PC-9 (cell line): ENCODE data around the gene ARHGAP33. TPM values are rescaled to one million over a fixed set of nuclear protein-coding genes. Genes with fewer than 3 reads are reported as not detected.

Experiments
- BruUV-seq: library from RNA; stranded (reverse); fragments of 400-500 nt; replicated peaks from 2 replicates; lab custom pipeline; 2021; lab: Mats Ljungman, UMichigan
- CTCF ChIA-PET: fragments of 300-600 bp; sonication (Branson Sonifier 250); formaldehyde crosslinking; loops from one replicate; lab custom pipeline; 2022; ENCODE audit warnings: antibody characterized with exemption; lab: Charles Lee
- POLR2A ChIA-PET: fragments of 300-600 bp; sonication (Branson Sonifier 250); formaldehyde crosslinking; loops from one replicate; lab custom pipeline; 2022; ENCODE audit warnings: antibody characterized with exemption; ENCODE audit not compliant: unreplicated experiment; lab: Charles Lee
- DNase-seq, 2 experiments: peaks; one replicate each; pipeline versions ENCODE4 v3.0.0 to v3.0.0-alpha.2; 2015 to 2022; ENCODE audit warnings: mixed read lengths in 1 of 2
- H2AFZ ChIP-seq: fragments of 200-600 bp; sonication (generic); 2 replicates; pipeline ENCODE4 v1.8.1; 2017; ENCODE audit warnings: antibody characterized with exemption
- H3F3A ChIP-seq: fragments of 200-600 bp; sonication (generic); 2 replicates; pipeline ENCODE4 v1.8.1; 2017; ENCODE audit warnings: antibody characterized with exemption, mild to moderate bottlenecking, low read depth; ENCODE audit not compliant: insufficient read depth
- H3K27ac ChIP-seq: fragments of 200-600 bp; sonication (generic); 2 replicates; pipeline ENCODE4 v1.6.1; 2016; ENCODE audit warnings: mixed run types
- H3K27me3 ChIP-seq: fragments of 200-600 bp; sonication (generic); 2 replicates; pipeline ENCODE4 v1.6.1; 2016; ENCODE audit warnings: low read depth, mixed run types; ENCODE audit not compliant: insufficient read depth
- H3K36me3 ChIP-seq: fragments of 200-600 bp; sonication (generic); 2 replicates; pipeline ENCODE4 v1.6.1; 2016; ENCODE audit warnings: low read depth, mixed run types
- H3K4me1 ChIP-seq: fragments of 200-600 bp; sonication (generic); replicated peaks from 2 replicates; pipeline ENCODE4 v1.6.1; 2016; ENCODE audit warnings: mixed run types; ENCODE audit not compliant: insufficient read depth
- H3K4me2 ChIP-seq: fragments of 200-600 bp; sonication (generic); 2 replicates; pipeline ENCODE4 v1.6.1; 2017; ENCODE audit warnings: mixed run types
- H3K4me3 ChIP-seq: fragments of 200-600 bp; sonication (generic); 2 replicates; pipeline ENCODE4 v1.6.1; 2016; ENCODE audit warnings: mixed run types
- H3K79me2 ChIP-seq: fragments of 200-600 bp; sonication (generic); 2 replicates; pipeline ENCODE4 v1.6.1; 2017; ENCODE audit warnings: low read depth, mixed run types
- H3K9me2 ChIP-seq: fragments of 200-600 bp; sonication (generic); 2 replicates; pipeline ENCODE4 v1.8.1; 2017; ENCODE audit warnings: mild to moderate bottlenecking; ENCODE audit not compliant: insufficient read depth
- H3K9me3 ChIP-seq: fragments of 200-600 bp; sonication (generic); 2 replicates; pipeline ENCODE4 v1.8.1; 2016; ENCODE audit warnings: low read depth; ENCODE audit not compliant: insufficient read depth
- H4K20me1 ChIP-seq: fragments of 200-600 bp; sonication (generic); 2 replicates; pipeline ENCODE4 v1.8.1; 2017; ENCODE audit not compliant: insufficient read depth
- CTCF ChIP-seq: fragments of 200-600 bp; sonication (generic); conservative IDR thresholded peaks from 2 replicates; pipeline ENCODE4 v1.6.1; 2017; ENCODE audit warnings: mixed run types, antibody characterized with exemption, mild to moderate bottlenecking, moderate library complexity
- EZH2 ChIP-seq: fragments of 200-600 bp; sonication (generic); IDR thresholded peaks from 2 replicates; pipeline ENCODE4 v1.8.0; 2017; ENCODE audit warnings: antibody characterized with exemption, low read depth
- intact Hi-C: fragments of 100-400 bp; cut with micrococcal nuclease; formaldehyde crosslinking; loops from one replicate; pipeline ENCODE4 v1.10.0; 2022; ENCODE audit not compliant: unreplicated experiment
- total RNA-seq: library from RNA; stranded (reverse); gene quantifications from 2 replicates; pipeline ENCODE4 v1.2.3, GENCODE V29; 2021

ARHGAP33 gene
- total RNA-seq, 1 experiment from 2014 or later = 21.3 TPM

GRCh38 chr19:35746531-35746930 lies 28.8 kb upstream of the ARHGAP33 start:
- peaks cover 36% of the 10 kb centered on the region for H3K4me1 ChIP-seq
- DNase-seq = no peak
- H3K27ac ChIP-seq = no peak overlapping the region
- peak overlapping the region; percentile 94 for H3K4me2 ChIP-seq
- no peaks in the 10 kb centered on the region for H3K9me2 ChIP-seq
- no peaks in the 10 kb centered on the region for H3K9me3 ChIP-seq
- peaks cover 29% of the 10 kb centered on the region for H3K79me2 ChIP-seq
- BruUV-seq = no TSS peak
- peak overlapping the region; percentile 97; the same call in 1 of the 2 replicates for H3K4me3 ChIP-seq
- intact Hi-C loops = loop anchor here (10.0 kb wide), 2 partner anchors 158 to 248 kb away; partner anchors contain the start of genes HCST, NFKBID, SDHAF1 and TYROBP
- no peak overlapping the region for H2AFZ ChIP-seq
- H3K36me3 ChIP-seq = no peaks in the 10 kb centered on the region
- no peaks in the 10 kb centered on the region for H3K27me3 ChIP-seq
- no peaks in the 10 kb centered on the region for H4K20me1 ChIP-seq
- no peak for TF ChIP-seq CTCF
- no peak for TF ChIP-seq EZH2
- peaks cover 19% of the 10 kb centered on the region for H3F3A ChIP-seq
- ChIA-PET CTCF (no interaction called here), POLR2A (interaction anchor here (0.7 kb wide), 1 partner anchor 11 kb away, joined by 25 read pairs; the partner anchor contains the start of gene PROSER3)

GRCh38 chr19:35748106-35749020 lies 27.0 kb upstream of the ARHGAP33 start, which contains the start of gene LIN37:
LIN37 (plus strand) TSS chr19:35748576; CDS start chr19:35748725, 149 bp downstream.
- Histone ChIP-seq H2AFZ (peak within 1 kb of the TSS; percentile 91), H3K79me2 (peaks cover 29% of the 10 kb centered on the region), H3K27ac (no peak within 1 kb of the TSS), H3K27me3 (no peaks in the 10 kb centered on the region), H3K4me3 (peak within 1 kb of the TSS; percentile 97), H3F3A (peaks cover 19% of the 10 kb centered on the region), H3K36me3 (no peaks in the 10 kb centered on the region), H3K4me1 (peaks cover 36% of the 10 kb centered on the region), H4K20me1 (no peaks in the 10 kb centered on the region), H3K4me2 (peak within 1 kb of the TSS; percentile 83), H3K9me3 (no peaks in the 10 kb centered on the region), H3K9me2 (no peaks in the 10 kb centered on the region)
- ChIA-PET POLR2A (interaction anchor here (0.5 to 1.1 kb wide), 13 partner anchors 9 to 436 kb away, joined by 3 to 8 read pairs (median 5); partner anchors contain the start of genes ATP4A, HAUS5 and SYNE4), CTCF (interaction anchor here (0.5 to 0.9 kb wide), 4 partner anchors 53 to 305 kb away, joined by 5 to 11 read pairs (median 8); no protein-coding TSS in a partner anchor)
- TF ChIP-seq EZH2 (no peak), CTCF (no peak)
- intact Hi-C loops = loop anchor here (1.0 to 10.0 kb wide), 5 partner anchors 10 to 246 kb away; partner anchors contain the start of genes HCST, NFKBID, PROSER3 and SDHAF1
- TSS peak; percentile 42 for BruUV-seq
- peak; percentile 98 to 99 for DNase-seq

- H3K9me3 ChIP-seq = no peaks in the 10 kb centered on the region
- H3K27me3 ChIP-seq = no peaks in the 10 kb centered on the region
- H3K36me3 ChIP-seq = no peaks in the 10 kb centered on the region
- H3K9me2 ChIP-seq = no peaks in the 10 kb centered on the region
- no TSS peak for BruUV-seq
- TF ChIP-seq CTCF (no peak), EZH2 (no peak)
- CTCF ChIA-PET = interaction anchor here (0.5 kb wide), 1 partner anchor 34 kb away, joined by 7 read pairs; no protein-coding TSS in a partner anchor
- H3K4me3 ChIP-seq = peak overlapping the region; percentile 24; the same call in 1 of the 2 replicates
- no peaks in the 10 kb centered on the region for H4K20me1 ChIP-seq
- peak; percentile 24 to 47 for DNase-seq
- H3K4me1 ChIP-seq = peaks cover 31% of the 10 kb centered on the region
- POLR2A ChIA-PET = interaction anchor here (0.6 kb wide), 1 partner anchor 21 kb away, joined by 3 read pairs; no protein-coding TSS in a partner anchor
- H3F3A ChIP-seq = peaks cover 14% of the 10 kb centered on the region
- H3K27ac ChIP-seq = no peak overlapping the region
- peaks cover 29% of the 10 kb centered on the region for H3K79me2 ChIP-seq
- H3K4me2 ChIP-seq = peak overlapping the region; percentile 79
- H2AFZ ChIP-seq = no peak overlapping the region
- intact Hi-C loops = no loop called here
These were observed 25.2 kb upstream of the ARHGAP33 start for GRCh38 chr19:35750167-35750566.
